GM12878 (cell line): ENCODE results near the gene SFT2D1. TPM values are rescaled to one million over a fixed set of nuclear protein-coding genes. Genes with fewer than 3 reads are reported as not detected.

Source experiments
- ATAC-seq: fragments of 200-7000 bp; cut with Tn5 transposase; 3 replicates; pipeline ENCODE4 v1.9.1; 2020; ENCODE audit warnings: mild to moderate bottlenecking, moderate library complexity
- BruUV-seq: library from RNA; stranded (reverse); fragments of 400-500 nt; replicated peaks from 2 replicates; lab custom pipeline; 2021; lab: Mats Ljungman, UMichigan
- CTCF ChIA-PET: fragments of 300-600 bp; sonication (Branson Sonifier 250); formaldehyde crosslinking; extraction: SDS; loops from one replicate; lab custom pipeline; 2021; ENCODE audit warnings: inconsistent platforms; lab: Yijun Ruan, JAX
- POLR2A ChIA-PET: fragments of 350-600 bp; formaldehyde crosslinking; extraction: SDS; loops from one replicate; lab custom pipeline; 2021; ENCODE audit warnings: inconsistent platforms; lab: Charles Lee
- RAD21 ChIA-PET: fragments of 300-600 bp; sonication (Branson Sonifier 250); formaldehyde crosslinking; loops from one replicate; lab custom pipeline; 2023; ENCODE audit warnings: antibody characterized with exemption; ENCODE audit not compliant: unreplicated experiment; lab: Charles Lee
- SMC1A ChIA-PET: fragments of 300-600 bp; sonication (Branson Sonifier 250); formaldehyde crosslinking; loops from one replicate; lab custom pipeline; 2023; ENCODE audit not compliant: unreplicated experiment, uncharacterized antibody; lab: Charles Lee
- DNase-seq: peaks from one replicate; pipeline ENCODE4 v3.0.0-alpha.2; 2011; ENCODE audit warnings: low read depth, low spot score
- FAIRE-seq: peaks from 3 replicates; lab custom pipeline; 2011; peaks lifted over from hg19 to GRCh38; lab: Jason Lieb, UNC
- H2AFZ ChIP-seq: 2 replicates; pipeline ENCODE4 v1.6.0; 2011; ENCODE audit warnings: low read depth, low read length, control low read depth; ENCODE audit not compliant: control insufficient read depth
- H3K27ac ChIP-seq: 2 replicates; pipeline ENCODE4 v1.5.1; 2011; ENCODE audit warnings: control low read depth; ENCODE audit not compliant: control insufficient read depth, insufficient read depth
- H3K27me3 ChIP-seq, 2 experiments: replicated peaks in 1 of 2; 2 replicates each; pipeline versions ENCODE4 v1.6.0 to v1.6.1; 2011; ENCODE audit warnings: low read length in 1 of 2; ENCODE audit not compliant: control insufficient read depth in 2 of 2, insufficient read depth in 2 of 2
- H3K36me3 ChIP-seq, 2 experiments: 2 replicates each; pipeline ENCODE4 v1.5.1; 2011; ENCODE audit warnings: low read length in 1 of 2; ENCODE audit not compliant: control insufficient read depth in 2 of 2, insufficient read depth in 2 of 2
- H3K4me1 ChIP-seq: 2 replicates; pipeline ENCODE4 v1.6.1; 2011; ENCODE audit warnings: mild to moderate bottlenecking, low read length, moderate library complexity, mixed read lengths; ENCODE audit not compliant: control insufficient read depth, insufficient read depth
- H3K4me2 ChIP-seq: 2 replicates; pipeline ENCODE4 v1.6.0; 2011; ENCODE audit warnings: control low read depth; ENCODE audit not compliant: control insufficient read depth, insufficient read depth
- H3K4me3 ChIP-seq: fragments of 200-600 bp; sonication (generic); 2 replicates; pipeline ENCODE4 v1.5.1; 2016
- H3K79me2 ChIP-seq: 2 replicates; pipeline ENCODE4 v1.6.0; 2011; ENCODE audit warnings: low read length; ENCODE audit not compliant: control insufficient read depth, insufficient read depth
- H3K9ac ChIP-seq: 2 replicates; pipeline ENCODE4 v1.8.0; 2011; ENCODE audit warnings: low read length, control low read depth, mixed read lengths; ENCODE audit not compliant: control insufficient read depth, insufficient read depth
- H3K9me3 ChIP-seq: replicated peaks from 3 replicates; pipeline ENCODE4 v1.5.1; 2011; ENCODE audit warnings: mild to moderate bottlenecking, low read length; ENCODE audit not compliant: control insufficient read depth, insufficient read depth
- H4K20me1 ChIP-seq: 2 replicates; pipeline ENCODE4 v1.6.0; 2011; ENCODE audit not compliant: control insufficient read depth, insufficient read depth
- CEBPB ChIP-seq, 2 experiments: fragments of 150-350 bp in 1 of 2; IDR thresholded peaks; 2 replicates each; pipeline ENCODE4 v1.6.1; 2012 to 2014; ENCODE audit warnings: low read depth in 2 of 2, low read length in 2 of 2, borderline replicate concordance in 1 of 2, inconsistent platforms in 1 of 2
- CHD2 ChIP-seq: IDR thresholded peaks from 2 replicates; pipeline ENCODE4 v1.6.1; 2011; ENCODE audit warnings: low read depth, low read length, improper control_type of control experiment, borderline replicate concordance
- CHD4 ChIP-seq: fragments of 200-600 bp; sonication (generic); IDR thresholded peaks from 2 replicates; pipeline ENCODE4 v1.6.1; 2016; ENCODE audit warnings: mild to moderate bottlenecking
- DPF2 ChIP-seq: fragments of 450-650 bp; IDR thresholded peaks from 2 replicates; pipeline ENCODE4 v1.6.1; 2017; ENCODE audit warnings: mild to moderate bottlenecking
- EED ChIP-seq: sonication (generic); IDR thresholded peaks from 2 replicates; pipeline ENCODE4 v1.6.1; 2016; ENCODE audit warnings: antibody characterized with exemption, low read depth
- EGR1 ChIP-seq, 2 experiments: IDR thresholded peaks; 1 replicate in 1 of 2; 2 replicates in 1 of 2; pipeline ENCODE4 v1.6.1; 2011 to 2012; ENCODE audit warnings: low read depth in 2 of 2, low read length in 2 of 2, borderline replicate concordance in 1 of 2, mild to moderate bottlenecking in 1 of 2, moderate library complexity in 1 of 2
- GABPA ChIP-seq: IDR thresholded peaks from 2 replicates; pipeline ENCODE4 v1.6.1; 2014; ENCODE audit warnings: antibody characterized with exemption, low read depth, mild to moderate bottlenecking, inconsistent platforms
- HSF1 ChIP-seq: fragments of 150-350 bp; IDR thresholded peaks from 2 replicates; pipeline ENCODE4 v1.6.1; 2014; ENCODE audit warnings: mild to moderate bottlenecking, low read depth, low read length
- JUNB ChIP-seq: IDR thresholded peaks from 2 replicates; pipeline ENCODE4 v1.6.1; 2016; ENCODE audit warnings: antibody characterized with exemption, mild to moderate bottlenecking
- MXI1 ChIP-seq: fragments of 150-350 bp; IDR thresholded peaks from 2 replicates; pipeline ENCODE4 v1.6.1; 2011; ENCODE audit warnings: low read depth, mild to moderate bottlenecking, inconsistent platforms, low read length, improper control_type of control experiment
- NFYB ChIP-seq: IDR thresholded peaks from 2 replicates; pipeline ENCODE4 v1.6.1; 2011; ENCODE audit warnings: low read depth, mild to moderate bottlenecking, low read length, improper control_type of control experiment, moderate library complexity; ENCODE audit not compliant: insufficient read depth
- POLR2AphosphoS2 ChIP-seq: IDR thresholded peaks from 2 replicates; pipeline ENCODE4 v1.6.1; 2011; ENCODE audit warnings: low read depth, mild to moderate bottlenecking, low read length, improper control_type of control experiment, moderate library complexity
- RAD51 ChIP-seq: fragments of 450-650 bp; IDR thresholded peaks from 2 replicates; pipeline ENCODE4 v1.6.1; 2016; ENCODE audit warnings: moderate library complexity, mild to moderate bottlenecking, inconsistent platforms
- RBBP5 ChIP-seq: fragments of 200-600 bp; sonication (generic); conservative IDR thresholded peaks from 2 replicates; pipeline ENCODE4 v1.6.1; 2016
- RCOR1 ChIP-seq: conservative IDR thresholded peaks from 2 replicates; pipeline ENCODE4 v1.6.1; 2012; ENCODE audit warnings: low read depth, low read length, improper control_type of control experiment
- SIN3A ChIP-seq: IDR thresholded peaks from 2 replicates; pipeline ENCODE4 v1.6.1; 2012; ENCODE audit warnings: low read depth, low read length, improper control_type of control experiment
- SIX5 ChIP-seq: IDR thresholded peaks from 2 replicates; pipeline ENCODE4 v1.6.1; 2011; ENCODE audit warnings: mild to moderate bottlenecking, low read depth, low read length, moderate library complexity; ENCODE audit not compliant: severe bottlenecking
- SPI1 ChIP-seq: IDR thresholded peaks from 2 replicates; pipeline ENCODE4 v1.6.1; 2011; ENCODE audit warnings: low read depth, mild to moderate bottlenecking, low read length, moderate library complexity, borderline replicate concordance; ENCODE audit not compliant: insufficient read depth
- ZZZ3 ChIP-seq: IDR thresholded peaks from 2 replicates; pipeline ENCODE4 v1.6.1; 2011; ENCODE audit warnings: low read depth; ENCODE audit not compliant: control insufficient read depth, insufficient read length
- WGBS: methylation state at CpG from one replicate; pipeline ENCODE4 v1.1.6; 2016; ENCODE audit warnings: low lambda C conversion rate; ENCODE audit not compliant: insufficient replicate concordance, insufficient coverage; ENCODE audit errors: missing lambda C conversion rate; 5-methylcytosine and 5-hydroxymethylcytosine counted together
- in situ Hi-C: fragments of 300-500 bp; cut with MboI; formaldehyde crosslinking; loops from 9 replicates; pipeline ENCODE4 v1.14.3; 2018; ENCODE audit warnings: mixed read lengths
- intact Hi-C: fragments of 100-400 bp; cut with micrococcal nuclease; formaldehyde crosslinking; loops from one replicate; pipeline ENCODE4 v1.14.2; 2022; ENCODE audit not compliant: unreplicated experiment
- polyA plus RNA-seq, 11 experiments: library from polyadenylated mRNA; depleted of rRNA in 4 of 11; unstranded in 6 of 11; stranded (reverse) in 5 of 11; fragments of >200 nt; fragmentation: Nextera tagmentation in 4 of 11; fragmentation: Illumina TruSeq in 1 of 11; extraction: Ambion mirVana in 4 of 11; extraction: Trizol in 1 of 11; gene quantifications; 1 replicate in 1 of 11; 2 replicates in 10 of 11; pipeline versions ENCODE4 v1.2.1 to v1.2.3, GENCODE V29; 2011 to 2016; ENCODE audit warnings: inconsistent platforms in 2 of 11, missing spikeins in 2 of 11, low read depth in 1 of 11
- total RNA-seq, 4 experiments: library from RNA; depleted of rRNA in 3 of 4; stranded (reverse); fragments of >200 nt in 3 of 4; fragmentation: Illumina TruSeq in 1 of 4; extraction: Trizol in 1 of 4; gene quantifications; 2 replicates each; pipeline versions ENCODE4 v1.2.1 to v1.2.3, GENCODE V29; 2013 to 2021

The SFT2D1 gene
- total and polyA plus RNA-seq, 10 of the 15 experiments (the other 5 are each of a cell fraction or from before 2014, with no cell fraction given): 69.5 to 281 (median 124) TPM

GRCh38 chr6:166354965-166355364 is 12.6 kb upstream of the SFT2D1 start:
- intact Hi-C loops (no loop called here), in situ Hi-C loops (no loop called here)
- Histone ChIP-seq H3K27me3 (no peaks in the 10 kb centered on the region), H3K27ac (no peak overlapping the region), H3K4me2 (no peak overlapping the region), H2AFZ (no peak overlapping the region), H3K79me2 (no peaks in the 10 kb centered on the region), H3K36me3 (no peaks in the 10 kb centered on the region), H4K20me1 (no peaks in the 10 kb centered on the region), H3K9me3 (peaks cover 3% of the 10 kb centered on the region; the same call in 2 of the 3 replicates), H3K4me3 (no peak overlapping the region), H3K4me1 (peaks cover 4% of the 10 kb centered on the region), H3K9ac (no peak overlapping the region)
- RAD21 ChIA-PET: interaction anchor here (1.3 kb wide), 1 partner anchor 26 kb away, joined by 3 read pairs; no protein-coding TSS in a partner anchor
- CTCF ChIA-PET: interaction anchor here (1.0 kb wide), 1 partner anchor 24 kb away, joined by 4 read pairs; no protein-coding TSS in a partner anchor
- no peak for DNase-seq
- ATAC-seq: no peak
- POLR2A ChIA-PET: interaction anchor here (1.0 kb wide), 1 partner anchor 13 kb away, joined by 4 read pairs; the partner anchor contains the start of gene SFT2D1
- SMC1A ChIA-PET: interaction anchor here (1.2 to 3.5 kb wide), 3 partner anchors 10 to 46 kb away, joined by 3 to 17 read pairs (median 4); no protein-coding TSS in a partner anchor
- FAIRE-seq: no peak
- no TSS peak for BruUV-seq
- 96% methylated on average over 4 of the region's 4 CpGs for WGBS
- no peak for TF ChIP-seq POLR2AphosphoS2
- no peak for TF ChIP-seq SIX5
- TF ChIP-seq CHD2: no peak
- no peak for TF ChIP-seq HSF1
- no peak for TF ChIP-seq JUNB
- TF ChIP-seq CEBPB (IDR thresholded peaks at IDR 0.05; ENCODE audit: borderline replicate concordance in 1 of 2, low read depth in 2 of 2, low read length in 2 of 2): no peak
- no peak for TF ChIP-seq EED
- no peak for TF ChIP-seq CHD4
- TF ChIP-seq DPF2: no peak
- no peak for TF ChIP-seq NFYB
- TF ChIP-seq SIN3A: no peak
- no peak for TF ChIP-seq EGR1 (IDR thresholded peaks at IDR 0.05; ENCODE audit: borderline replicate concordance in 1 of 2, low read depth in 2 of 2, low read length in 2 of 2)
- TF ChIP-seq RAD51: no peak
- TF ChIP-seq ZZZ3: no peak
- no peak for TF ChIP-seq GABPA
- TF ChIP-seq SPI1: no peak
- TF ChIP-seq RBBP5: no peak
- no peak for TF ChIP-seq MXI1
- no peak for TF ChIP-seq RCOR1
